Prostate gland (tissue), 2 donors: ENCODE measurements around the gene NXPE3.

ENCODE experiments used
- CTCF ChIP-seq, 4 experiments: fragments of 200-600 bp in 2 of 4; fragments of 450-650 bp in 2 of 4; sonication (generic) in 2 of 4; IDR thresholded peaks; 1 replicate in 3 of 4; 2 replicates in 1 of 4; pipeline ENCODE4 v1.5.1; 2016 to 2019; ENCODE audit warnings: antibody characterized with exemption in 4 of 4, mild to moderate bottlenecking in 2 of 4, moderate library complexity in 2 of 4
- POLR2A ChIP-seq: fragments of 450-650 bp; IDR thresholded peaks from one replicate; pipeline ENCODE4 v1.6.1; 2016; ENCODE audit warnings: antibody characterized with exemption, mild to moderate bottlenecking
- POLR2AphosphoS5 ChIP-seq: sonication (generic); formaldehyde crosslinking; IDR thresholded peaks from one replicate; pipeline ENCODE4 v1.6.1; 2017; ENCODE audit warnings: antibody characterized with exemption

- TF ChIP-seq CTCF (IDR thresholded peaks at IDR 0.05) (no peak), POLR2A (no peak), POLR2AphosphoS5 (no peak)
Observed at GRCh38 chr3:101873619-101874018, 94.6 kb downstream of the NXPE3 start.
